ENCODE results near the gene MAMLD1. TPM values are rescaled to one million over a fixed set of nuclear protein-coding genes. Genes with fewer than 3 reads are reported as not detected.

Gene MAMLD1
- total and polyA plus RNA-seq, 12 donors: 1.4 to 11.2 (median 6.5) TPM

GRCh38 chrX:150506020-150506419 is 142.9 kb downstream of the MAMLD1 start:
- intact Hi-C loops (cut with DNase I): loop anchor here in 1 of 2 donors (5.0 kb wide), 1 partner anchor 211 kb away; no protein-coding TSS in a partner anchor
- H3K36me3 ChIP-seq (replicated peaks in 1 of 2): no peaks in the 10 kb centered on the region
- H3K4me1 ChIP-seq (replicated peaks in 1 of 2): peaks cover 7 to 14% of the 10 kb centered on the region in 2 donors
- DNase-seq: no peak
- TF ChIP-seq POLR2A (IDR thresholded peaks at IDR 0.05) (no peak), CTCF (IDR thresholded peaks at IDR 0.05) (no peak)
- H3K9me3 ChIP-seq (replicated peaks in 1 of 3): no peaks in the 10 kb centered on the region
- H3K4me3 ChIP-seq: no peak overlapping the region
- H3K27me3 ChIP-seq: no peaks in the 10 kb centered on the region
- 64 to 76% (median 68%) methylated on average over 2 of the region's 2 CpGs for WGBS, 4 donors
- no peak overlapping the region for H3K27ac ChIP-seq

- Histone ChIP-seq H3K27ac (peak overlapping the region in 3 of 5 donors; percentile 79 to 92 (median 85)), H3K27me3 (no peaks in the 10 kb centered on the region), H3K4me1 (replicated peaks in 1 of 2) (peaks cover 7 to 14% of the 10 kb centered on the region in 2 donors), H3K4me3 (no peak overlapping the region), H3K36me3 (replicated peaks in 1 of 2) (no peaks in the 10 kb centered on the region), H3K9me3 (replicated peaks in 1 of 3) (no peaks in the 10 kb centered on the region)
- TF ChIP-seq POLR2A (IDR thresholded peaks at IDR 0.05): no peak
- TF ChIP-seq CTCF (IDR thresholded peaks at IDR 0.05): no peak
- intact Hi-C loops (cut with DNase I): loop anchor here in 1 of 2 donors (5.0 kb wide), 1 partner anchor 211 kb away; no protein-coding TSS in a partner anchor
- 53 to 80% (median 67%) methylated on average over 5 to 6 of the region's 6 CpGs for WGBS, 4 donors
- DNase-seq: no peak
Observed at GRCh38 chrX:150506486-150506885, 143.4 kb downstream of the MAMLD1 start.

- intact Hi-C loops (cut with DNase I): loop anchor here in 1 of 2 donors (5.0 kb wide), 1 partner anchor 210 kb away; no protein-coding TSS in a partner anchor
Observed at GRCh38 chrX:150507251-150507856, 144.2 kb downstream of the MAMLD1 start.

More at GRCh38 chrX:150507251-150507856, 144.2 kb downstream of the MAMLD1 start:
- no peaks in the 10 kb centered on the region for H3K9me3 ChIP-seq (replicated peaks in 1 of 3)
- 21 to 39% (median 28%) methylated on average over 9 to 19 of the region's 19 CpGs for WGBS, 4 donors
- H3K27ac ChIP-seq: peak overlapping the region; percentile 69 to 92 (median 79)
- H3K36me3 ChIP-seq (replicated peaks in 1 of 2): no peaks in the 10 kb centered on the region
- peak in 1 of 2 donors; percentile 48 for TF ChIP-seq POLR2A (IDR thresholded peaks at IDR 0.05)
- TF ChIP-seq CTCF (IDR thresholded peaks at IDR 0.05): no peak
- peak overlapping the region in 1 of 4 donors; percentile 28 for H3K4me3 ChIP-seq
- H3K27me3 ChIP-seq: no peaks in the 10 kb centered on the region
- DNase-seq: peak; percentile 38 to 73 (median 67)
- H3K4me1 ChIP-seq (replicated peaks in 1 of 2): peaks cover 7 to 14% of the 10 kb centered on the region in 2 donors
